HG02840 (cell line): ENCODE results near the gene APOLD1.
A peak's percentile ranks its signal among the peaks of the same experiment; 100 is the strongest.
"Not testable (repeated sequence)": the region's sequence is repeated elsewhere in the genome, so short reads cannot be mapped to it uniquely, and the experiment has no call there.

Source experiments
- ATAC-seq: cut with Tn5 transposase; IDR thresholded peaks from one replicate; pipeline ENCODE4 v1.9.1; 2021; ENCODE audit warnings: mild to moderate bottlenecking, moderate library complexity, moderate number of reproducible peaks; ENCODE audit not compliant: unreplicated experiment, low FRiP score

APOLD1 gene, protein sequence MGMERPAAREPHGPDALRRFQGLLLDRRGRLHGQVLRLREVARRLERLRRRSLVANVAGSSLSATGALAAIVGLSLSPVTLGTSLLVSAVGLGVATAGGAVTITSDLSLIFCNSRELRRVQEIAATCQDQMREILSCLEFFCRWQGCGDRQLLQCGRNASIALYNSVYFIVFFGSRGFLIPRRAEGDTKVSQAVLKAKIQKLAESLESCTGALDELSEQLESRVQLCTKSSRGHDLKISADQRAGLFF

DNA sequence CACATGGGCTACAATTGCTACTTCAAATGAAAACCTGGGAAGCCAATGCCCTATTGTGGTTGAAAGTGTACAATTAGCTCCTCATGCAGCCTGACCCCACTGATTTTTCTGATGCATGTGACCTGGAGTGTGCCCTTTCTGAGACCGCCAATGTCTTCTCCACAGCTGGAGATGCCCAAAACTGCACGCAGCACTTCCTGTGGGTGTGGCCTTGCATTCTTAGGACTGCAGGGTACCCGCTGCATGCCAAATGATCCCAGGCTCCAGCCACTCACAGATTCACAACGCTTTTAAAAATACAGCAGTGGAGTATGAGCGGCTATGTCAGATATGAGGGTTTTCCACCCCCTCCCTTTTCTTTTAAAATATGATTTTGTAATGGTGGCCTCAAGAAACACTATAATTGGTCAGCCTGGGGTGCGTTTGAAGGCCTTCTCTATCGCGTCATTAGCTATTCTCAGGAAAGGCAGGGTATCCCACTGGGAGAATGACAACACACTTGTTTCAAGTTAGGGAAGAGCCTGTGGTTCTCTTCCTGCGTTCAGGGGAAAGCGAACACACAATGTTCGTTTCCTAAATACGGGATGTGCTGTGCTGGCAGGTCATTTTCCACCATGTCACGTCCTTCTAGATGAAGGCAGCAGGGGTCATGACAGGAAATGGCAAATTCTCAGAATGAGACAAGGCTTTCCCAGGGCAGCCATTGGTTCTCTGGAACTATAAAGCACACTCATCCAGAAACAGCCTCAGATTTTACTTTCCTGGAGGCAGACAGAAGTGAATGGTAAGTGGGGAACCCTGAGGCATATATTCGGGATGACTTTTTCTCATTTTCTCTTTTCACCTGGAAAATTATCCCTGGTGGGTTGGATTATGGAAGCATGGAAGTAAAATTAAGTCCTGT is at the start of gene APOLD1:
TSS of gene APOLD1 (plus strand) at position 749 of the 904 bp plus-strand sequence. CDS start at position 782, 33 bp downstream.
- ATAC-seq: no peak

DNA sequence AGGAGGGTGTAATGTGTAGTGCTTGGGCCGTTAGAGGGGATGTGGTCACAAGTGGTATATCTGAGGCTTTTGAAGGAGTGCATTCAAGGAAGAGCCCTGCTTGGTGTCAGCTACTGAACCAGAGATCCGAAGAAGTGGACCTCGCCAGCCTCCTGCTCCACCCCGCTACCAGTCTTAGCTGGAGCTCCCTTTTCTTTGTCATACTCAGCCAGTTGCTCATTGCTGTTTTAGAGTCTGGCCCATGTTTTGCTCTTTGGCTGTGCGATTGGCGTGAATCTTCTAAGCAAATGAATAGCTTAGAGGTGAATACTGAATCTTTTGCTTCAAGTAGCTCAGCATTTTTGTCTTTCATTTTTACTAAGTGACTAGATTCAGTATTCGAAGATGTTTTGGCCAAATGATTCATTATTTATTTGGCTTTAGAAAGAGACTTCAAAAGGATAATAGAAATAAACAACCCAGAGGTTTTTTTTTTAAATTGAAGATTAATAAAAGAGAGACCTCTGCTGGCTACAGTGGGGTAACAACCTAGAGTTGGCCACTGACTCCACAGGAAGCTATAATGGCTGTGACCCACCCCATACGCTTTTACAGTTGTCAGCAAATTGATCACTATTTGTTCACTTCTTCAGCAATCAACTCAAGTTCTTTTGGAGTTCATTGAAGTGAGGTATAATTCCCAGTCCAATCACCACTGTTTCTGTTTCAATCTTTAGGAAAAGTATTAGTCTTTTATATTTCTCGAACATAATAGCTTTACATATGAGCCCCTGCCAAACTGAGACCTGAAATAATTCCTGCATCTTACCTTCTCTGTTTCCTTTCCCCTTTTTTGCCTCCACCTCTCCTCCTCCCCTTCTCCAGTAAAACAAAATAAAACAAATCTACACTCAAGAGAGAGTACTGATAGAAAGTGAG is 48.4 kb upstream of the APOLD1 start:
- peak; percentile 59 for ATAC-seq

DNA sequence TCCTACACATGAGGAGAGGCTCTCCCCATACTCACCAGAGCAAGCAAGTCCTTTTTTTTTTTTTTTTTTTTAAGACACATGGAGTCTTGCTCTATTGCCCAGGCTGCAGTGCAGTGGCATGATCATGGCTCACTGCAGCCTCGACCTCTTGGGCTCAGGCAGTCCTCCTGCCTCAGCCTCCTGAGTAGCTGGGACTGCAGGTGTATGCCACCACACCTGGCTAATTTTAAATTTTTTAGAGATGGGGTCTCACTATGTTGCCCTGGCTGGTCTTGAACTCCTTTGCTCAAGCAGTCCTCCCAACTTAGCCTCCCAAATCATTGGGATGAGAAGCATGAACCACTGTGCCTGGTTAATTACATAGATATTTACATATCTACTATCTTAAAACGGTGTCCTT is 47.3 kb upstream of the APOLD1 start:
- not testable (repeated sequence) for ATAC-seq

DNA sequence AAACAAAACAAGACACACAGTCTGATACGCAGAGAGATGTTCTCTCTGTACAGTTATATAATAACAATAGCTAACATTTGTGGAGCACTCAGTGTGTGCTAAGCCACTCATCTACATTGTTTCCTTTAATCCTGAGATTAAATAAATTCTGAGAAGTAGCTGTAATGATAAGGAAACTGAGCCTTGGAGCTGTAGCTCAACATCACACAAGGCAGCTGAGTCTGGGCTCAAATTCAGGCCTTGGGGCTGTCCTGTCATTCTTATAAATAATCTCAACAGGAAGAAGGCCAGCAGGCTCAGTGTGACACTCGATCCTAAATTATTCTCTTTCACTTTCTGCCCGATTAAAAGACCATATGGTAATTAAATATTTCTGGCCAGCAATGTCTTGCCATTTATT is 43.8 kb upstream of the APOLD1 start:
- ATAC-seq: no peak

DNA sequence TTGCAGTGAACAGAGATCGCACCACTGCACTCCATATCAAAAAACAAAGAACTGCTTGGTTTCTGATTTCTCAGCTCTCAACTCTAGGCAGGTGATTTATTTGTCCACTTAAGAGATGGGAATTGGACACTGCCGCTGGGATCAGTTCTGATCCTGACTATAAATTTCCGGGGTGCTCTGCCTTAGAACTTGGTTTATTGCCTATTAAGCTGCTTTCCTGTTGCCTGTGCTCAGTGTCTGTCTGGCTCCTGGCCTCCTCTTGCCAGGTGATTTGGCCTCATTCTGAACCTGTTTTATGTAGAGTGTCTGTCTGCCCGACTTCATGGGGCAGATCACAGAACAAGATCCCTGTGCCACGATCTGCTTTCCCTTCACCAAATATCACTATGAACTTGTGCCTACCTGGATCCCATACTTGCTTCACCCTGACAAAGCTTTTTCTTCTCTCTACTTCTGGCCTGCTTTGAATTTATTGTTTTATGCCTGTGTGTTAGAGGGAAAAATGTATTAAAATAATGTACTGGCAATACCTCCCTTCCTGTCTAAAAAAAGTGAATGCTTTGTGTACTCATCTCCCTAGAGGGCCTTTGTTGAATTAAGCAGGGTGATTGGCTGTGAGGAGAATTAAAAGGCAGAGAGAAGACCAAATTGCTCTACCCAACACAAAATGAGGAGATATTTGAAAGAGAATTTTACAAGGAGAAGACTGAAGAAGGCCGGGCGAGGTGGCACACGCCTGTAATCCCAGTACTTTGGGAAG is 40.7 kb upstream of the APOLD1 start:
- no peak for ATAC-seq

DNA sequence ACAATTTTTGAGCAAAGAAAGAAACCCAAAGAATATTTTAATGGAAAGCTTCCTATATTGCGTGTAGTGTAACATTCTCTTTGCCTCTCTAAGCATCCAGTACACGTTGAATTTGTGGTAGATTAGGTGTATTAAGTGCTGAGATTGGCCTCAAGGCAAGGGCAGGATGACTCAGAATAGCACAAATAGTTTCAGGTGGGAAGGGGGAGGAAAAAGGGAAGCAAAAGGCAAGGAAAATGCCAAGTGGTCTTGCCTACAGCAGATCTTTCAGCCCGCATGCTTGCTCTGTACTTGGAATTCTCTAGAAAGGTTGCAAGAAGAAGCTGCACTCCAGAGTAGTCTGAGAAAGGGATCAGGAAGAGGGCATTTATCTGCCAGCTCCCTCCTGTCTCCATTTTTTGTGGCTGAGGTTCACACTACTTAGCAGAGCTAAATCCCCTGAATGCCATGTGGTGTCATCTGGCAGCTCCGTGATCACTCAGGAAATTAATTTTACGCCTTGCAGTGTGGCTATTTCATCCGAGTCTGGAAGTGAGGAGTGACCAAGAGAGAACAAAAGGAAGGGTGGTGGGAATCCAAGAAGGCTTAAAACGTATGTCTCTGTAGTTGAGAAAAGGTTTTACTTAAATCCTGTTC is 39.8 kb upstream of the APOLD1 start:
- ATAC-seq: no peak

DNA sequence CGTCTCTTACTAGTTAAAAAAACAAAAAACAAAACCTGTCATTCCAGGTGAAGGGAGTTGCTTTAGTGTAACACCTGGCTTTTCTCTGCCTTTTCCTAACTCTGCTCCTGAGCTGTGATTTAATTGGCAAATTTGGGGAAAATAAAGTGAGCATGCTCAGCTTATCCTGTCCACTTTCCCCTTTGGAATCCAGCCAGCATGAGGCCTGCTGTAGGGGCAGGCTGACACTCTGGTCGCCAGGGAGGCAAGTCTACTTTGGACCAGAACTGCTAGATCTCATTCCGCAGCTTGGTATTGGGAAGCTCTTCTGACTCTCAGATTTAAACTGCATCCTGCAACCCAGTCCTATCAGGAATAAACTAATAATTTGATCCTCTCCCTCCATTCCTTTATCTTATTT is 38.2 kb upstream of the APOLD1 start:
- ATAC-seq: no peak

DNA sequence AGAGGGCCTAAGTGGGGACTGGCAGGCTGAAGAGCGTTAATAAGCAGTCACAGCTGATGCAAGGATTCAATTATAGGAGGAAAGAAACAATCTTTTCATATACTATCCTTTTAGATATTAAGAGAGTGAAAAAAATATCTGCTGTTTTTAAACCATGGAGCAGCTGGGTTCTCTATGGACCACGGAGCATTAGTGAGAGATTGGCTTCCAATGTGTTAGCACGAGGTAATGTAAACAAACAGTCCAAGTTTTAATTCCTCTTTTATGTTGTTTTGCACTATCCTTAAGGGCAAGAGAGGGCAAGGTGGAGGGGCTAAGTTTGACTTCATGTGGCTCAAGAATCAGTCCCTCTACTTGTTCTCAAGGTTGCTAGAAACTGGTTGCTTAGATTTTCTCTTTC is 37.4 kb upstream of the APOLD1 start:
- ATAC-seq: no peak

DNA sequence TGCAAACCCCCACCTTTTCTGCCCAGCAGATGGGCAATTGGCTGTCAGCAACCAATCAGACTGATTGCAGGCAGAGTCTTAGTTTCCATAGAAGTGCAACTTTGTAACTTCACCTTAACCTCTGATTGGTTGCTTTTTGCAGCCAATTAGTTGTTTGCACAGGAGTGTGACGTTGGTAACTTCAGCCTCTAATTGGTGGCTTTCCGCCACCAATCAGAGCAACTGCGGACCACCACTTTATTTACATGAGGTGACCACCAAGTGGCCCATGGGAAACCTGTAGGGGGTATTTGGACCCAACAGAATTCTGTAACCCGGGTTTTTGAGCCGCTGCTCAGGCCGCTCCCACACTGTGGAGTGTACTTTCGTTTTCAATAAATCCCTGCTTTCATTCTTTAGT is 36.0 kb upstream of the APOLD1 start:
- ATAC-seq: no peak

DNA sequence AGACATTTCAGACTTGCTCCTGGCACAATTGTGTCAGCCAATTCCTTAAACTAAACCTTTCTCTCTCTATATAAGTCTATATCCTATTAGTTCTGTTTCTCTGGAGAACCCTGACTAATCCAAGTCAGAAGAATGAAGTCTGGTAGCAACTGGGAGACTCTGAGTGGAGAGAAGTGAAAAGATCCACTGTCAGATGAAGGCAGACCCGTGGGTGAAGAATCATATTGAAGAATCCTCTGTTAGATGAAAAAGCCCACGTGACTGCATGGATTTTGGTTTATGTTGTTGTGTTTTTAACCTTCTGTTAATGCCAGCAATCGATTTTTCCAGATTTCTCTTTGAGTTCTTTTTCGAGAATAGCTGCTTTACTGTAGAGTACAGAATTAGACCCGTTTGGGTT is 29.5 kb upstream of the APOLD1 start:
- ATAC-seq: no peak

DNA sequence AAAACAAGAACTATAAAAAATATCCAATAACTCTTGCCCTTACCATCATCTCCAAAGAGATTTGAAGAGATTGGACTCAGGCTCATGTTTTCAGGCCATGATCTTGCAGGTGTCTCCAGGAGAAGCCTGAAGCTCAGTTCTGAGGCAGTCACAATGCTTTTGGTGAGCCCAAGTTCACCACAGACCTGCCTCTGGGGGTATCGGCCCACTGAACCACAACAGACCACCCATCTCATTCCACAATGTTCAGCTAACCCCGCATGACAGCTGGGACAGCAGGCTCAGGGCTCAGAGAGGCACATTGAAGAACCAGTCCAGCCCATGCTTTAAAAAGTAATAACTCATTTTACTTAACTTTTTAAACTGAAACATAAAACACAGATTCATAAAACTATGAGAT is 28.3 kb upstream of the APOLD1 start:
- ATAC-seq: no peak

DNA sequence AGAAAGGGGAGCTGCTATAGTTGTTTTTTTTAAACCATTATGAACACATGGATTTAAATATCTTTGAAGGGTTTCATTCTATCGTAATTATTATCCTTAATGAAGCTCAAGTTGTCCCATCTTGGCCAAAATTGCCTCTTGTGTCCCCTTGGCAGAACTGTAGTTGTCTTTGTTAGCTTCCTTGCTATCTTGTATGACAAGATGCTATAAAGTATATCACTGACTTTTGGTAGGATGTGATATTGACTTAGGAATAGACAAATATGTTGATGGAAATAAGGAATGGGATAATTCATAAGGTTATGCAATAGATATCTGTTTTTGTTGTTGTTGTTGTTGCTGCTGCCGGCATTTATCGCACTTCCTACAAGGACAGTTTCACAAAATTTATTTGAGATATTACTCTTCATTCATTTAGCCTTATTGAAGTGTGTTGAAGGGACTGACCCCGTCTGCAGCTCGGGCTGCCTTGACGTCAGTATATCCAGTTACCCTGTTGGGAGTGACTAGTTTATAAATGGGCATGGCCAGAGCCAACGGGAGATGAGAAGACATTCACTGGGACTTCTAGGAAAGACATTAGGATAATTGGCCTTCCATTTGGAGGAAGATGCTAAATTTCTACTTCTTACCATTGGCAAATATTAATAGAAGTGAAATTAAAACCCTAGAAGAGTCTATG is 26.1 kb upstream of the APOLD1 start:
- no peak for ATAC-seq

DNA sequence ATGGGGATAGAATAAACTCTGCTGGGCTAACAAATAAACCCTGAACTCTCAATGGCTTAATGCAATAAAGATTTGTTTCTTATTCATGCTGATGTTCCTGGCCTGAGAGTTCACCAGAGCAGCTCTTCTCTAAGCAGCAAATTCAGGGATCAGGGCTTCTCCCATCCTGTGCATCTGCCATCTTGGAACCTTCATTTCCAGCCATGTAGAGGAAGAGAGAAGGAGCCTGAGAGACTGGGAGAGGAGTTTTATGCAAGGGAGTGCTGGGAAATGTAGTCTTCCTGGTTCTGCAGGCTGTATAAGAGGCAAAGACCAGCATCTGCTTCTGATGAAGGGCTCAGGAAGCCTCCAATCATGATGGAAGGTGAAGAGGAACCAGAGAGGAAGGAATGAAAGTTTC is 20.6 kb upstream of the APOLD1 start:
- no peak for ATAC-seq

DNA sequence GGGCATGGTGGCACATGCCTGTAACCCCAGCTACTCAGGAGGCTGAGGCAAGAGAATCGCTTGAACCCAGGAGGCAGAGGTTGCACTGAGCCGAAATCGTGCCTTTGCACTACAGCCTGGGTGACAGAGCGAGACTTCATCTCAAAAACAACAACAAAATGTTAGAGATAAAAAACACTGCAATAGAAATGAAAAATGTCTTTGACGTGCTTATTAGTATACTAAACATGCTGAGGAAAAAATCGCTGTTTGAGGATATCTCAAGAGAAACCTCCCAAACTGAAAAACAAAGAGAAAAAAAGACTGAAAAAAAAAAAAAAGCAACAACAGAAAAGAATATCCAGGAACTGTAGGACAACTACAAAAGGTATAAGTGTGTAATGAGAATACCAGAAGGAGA is 15.2 kb upstream of the APOLD1 start:
- ATAC-seq: no peak

DNA sequence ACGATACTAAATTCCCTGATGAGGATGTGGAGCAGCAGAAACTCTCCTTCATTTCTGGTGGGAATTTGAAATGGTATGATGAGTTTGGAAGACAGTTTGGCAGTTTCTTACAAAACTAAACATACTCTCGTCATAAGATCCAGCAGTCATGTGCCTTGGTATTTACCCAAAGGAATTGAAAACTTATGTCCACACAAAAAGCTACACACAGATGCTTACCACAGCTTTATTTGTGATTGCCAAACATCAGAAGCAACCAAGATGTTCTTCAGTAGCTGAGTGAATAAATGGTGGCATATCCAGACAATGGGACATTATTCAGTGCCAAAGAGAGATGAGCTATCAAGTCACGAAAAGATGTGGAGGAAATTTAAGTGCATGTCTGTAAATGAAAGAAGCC is 10.7 kb upstream of the APOLD1 start:
- no peak for ATAC-seq

DNA sequence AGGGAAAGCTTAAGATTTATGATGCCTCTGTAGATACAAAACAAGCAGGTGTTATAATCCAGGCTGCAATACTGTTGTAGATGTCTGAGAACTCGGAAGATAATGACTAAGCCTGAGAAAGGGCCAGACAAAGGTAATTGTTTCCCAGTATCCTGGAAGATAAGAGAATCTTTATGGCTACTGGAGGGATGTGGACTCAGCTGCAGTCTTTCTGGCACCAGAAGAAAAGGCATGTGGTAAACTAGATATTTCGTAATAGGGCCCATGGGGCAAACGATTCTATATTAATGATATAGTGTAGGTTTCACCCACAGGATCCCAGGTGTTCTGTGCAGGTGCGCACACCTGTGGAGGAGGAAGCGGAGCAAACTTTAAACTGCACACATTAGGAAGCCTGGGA is 9.2 kb upstream of the APOLD1 start:
- ATAC-seq: no peak

DNA sequence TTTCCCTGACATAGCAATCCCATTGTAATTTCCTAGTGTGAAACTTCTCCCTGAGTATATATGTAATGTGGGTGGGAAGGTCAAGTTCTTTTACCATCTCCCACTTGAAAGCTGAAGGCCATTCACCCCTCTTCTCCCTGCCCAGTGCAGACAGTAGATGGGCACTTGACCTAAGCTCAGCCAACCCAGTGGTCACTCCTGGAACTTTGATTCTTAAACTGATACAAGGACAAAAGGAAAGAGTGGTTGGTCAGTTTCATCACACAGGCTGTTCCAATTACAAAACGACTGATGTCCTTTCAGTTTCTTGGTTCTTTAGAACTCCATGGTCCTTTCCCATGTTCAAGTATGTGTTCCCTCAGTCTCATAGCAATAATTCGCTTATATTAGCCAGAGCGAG is 8.4 kb upstream of the APOLD1 start:
- ATAC-seq: no peak

DNA sequence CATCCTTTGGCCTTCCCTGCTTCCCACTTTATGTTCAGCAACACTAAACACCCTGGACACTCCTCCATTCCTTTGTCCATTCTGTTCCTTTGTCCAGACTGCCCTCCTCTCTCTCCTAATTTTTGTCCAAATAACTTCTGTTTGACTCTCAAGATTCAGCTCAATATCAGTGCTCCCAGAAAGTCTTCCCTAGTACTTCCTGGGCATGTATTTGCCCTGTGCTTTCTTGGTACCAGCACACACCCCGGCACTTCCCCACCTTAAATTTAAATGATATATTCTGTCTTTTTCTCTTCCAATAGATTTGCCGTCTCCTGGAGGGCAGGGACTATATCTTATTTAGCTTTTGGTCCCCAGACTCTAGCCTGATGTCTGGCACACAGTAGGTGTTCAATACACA is 6.5 kb upstream of the APOLD1 start:
- no peak for ATAC-seq

DNA sequence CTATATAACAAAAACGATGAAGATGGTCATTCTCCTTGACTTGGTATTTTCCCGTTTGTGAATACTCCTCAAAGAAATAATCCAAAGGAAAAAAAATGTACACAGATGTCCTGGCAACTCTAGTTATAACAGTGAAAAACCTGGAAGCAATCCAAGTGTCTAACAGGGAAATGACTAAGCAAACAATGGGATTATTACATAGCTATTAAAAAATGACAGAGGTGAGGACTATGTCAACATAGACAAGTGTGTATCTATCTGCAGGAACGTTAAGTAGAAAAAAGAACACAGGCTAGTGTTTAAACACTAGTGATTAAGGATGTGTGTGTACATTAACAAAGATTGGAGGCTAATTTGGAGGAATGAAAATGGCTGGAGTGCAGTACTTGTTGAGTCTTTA is 5.9 kb upstream of the APOLD1 start:
- no peak for ATAC-seq
